HCT116 (cell line): ENCODE results near the gene NAV3. TPM values are rescaled to one million over a fixed set of nuclear protein-coding genes. Genes with fewer than 3 reads are reported as not detected.

ENCODE experiments used
- ATAC-seq: fragments of 200-7000 bp; cut with Tn5 transposase; 2 replicates; pipeline ENCODE4 v1.9.1; 2020; ENCODE audit warnings: mild to moderate bottlenecking, moderate library complexity
- BruUV-seq: library from RNA; stranded (reverse); fragments of 400-500 nt; replicated peaks from 2 replicates; lab custom pipeline; 2021; lab: Mats Ljungman, UMichigan
- CTCF ChIA-PET: fragments of 300-600 bp; sonication (Branson Sonifier 250); formaldehyde crosslinking; loops from one replicate; lab custom pipeline; 2021; ENCODE audit warnings: antibody characterized with exemption; lab: Charles Lee
- POLR2A ChIA-PET: fragments of 300-600, 350-600 bp; sonication (Branson Sonifier 250); formaldehyde crosslinking; loops from one replicate; lab custom pipeline; 2021; ENCODE audit warnings: antibody characterized with exemption; lab: Charles Lee
- RAD21 ChIA-PET, 2 experiments: fragments of 300-600 bp; sonication (Branson Sonifier 250); formaldehyde crosslinking; loops; one replicate each; lab custom pipeline; 2023; ENCODE audit warnings: low total read pairs in 2 of 2; ENCODE audit not compliant: uncharacterized antibody in 2 of 2, unreplicated experiment in 2 of 2, low non-redundant PET in 1 of 2; lab: Charles Lee
- DNase-seq: peaks from one replicate; pipeline ENCODE4 v3.0.0-alpha.2; 2010; ENCODE audit warnings: low read depth, low spot score
- H2AFZ ChIP-seq: fragments of 200-600 bp; shearing (Covaris generic), sonication (generic); 2 replicates; pipeline ENCODE4 v1.6.1; 2017; ENCODE audit warnings: low read depth, mixed run types, mixed read lengths, antibody characterized with exemption, low read length; ENCODE audit not compliant: poor library complexity, severe bottlenecking
- H3K27ac ChIP-seq: 2 replicates; pipeline ENCODE4 v1.5.1; 2012; ENCODE audit warnings: low read depth, low read length
- H3K27me3 ChIP-seq: fragments of 200-600 bp; sonication (generic); 2 replicates; pipeline ENCODE4 v1.6.1; 2016; ENCODE audit warnings: mixed run types, low read length, mixed read lengths; ENCODE audit not compliant: insufficient read depth
- H3K36me3 ChIP-seq, 2 experiments: fragments of 200-500 bp in 1 of 2; fragments of 200-600 bp in 1 of 2; sonication (Bioruptor generic) in 1 of 2; sonication (generic) in 1 of 2; 2 replicates each; pipeline versions ENCODE4 v1.5.1 to v1.6.1; 2014 to 2016; ENCODE audit warnings: low read length in 2 of 2, inconsistent platforms in 1 of 2, mixed read lengths in 1 of 2, mixed run types in 1 of 2; ENCODE audit not compliant: insufficient read depth in 2 of 2, control insufficient read depth in 1 of 2
- H3K4me1 ChIP-seq, 2 experiments: fragments of 200-600 bp in 1 of 2; sonication (generic) in 1 of 2; 2 replicates each; pipeline versions ENCODE4 v1.5.1 to v1.6.1; 2012 to 2017; ENCODE audit warnings: low read length in 2 of 2, inconsistent platforms in 1 of 2, mild to moderate bottlenecking in 1 of 2, mixed read lengths in 1 of 2, mixed run types in 1 of 2, moderate library complexity in 1 of 2; ENCODE audit not compliant: insufficient read depth in 2 of 2, control insufficient read depth in 1 of 2
- H3K4me2 ChIP-seq: fragments of 200-600 bp; sonication (generic); 2 replicates; pipeline ENCODE4 v1.6.1; 2017; ENCODE audit warnings: mixed run types, low read length, mixed read lengths
- H3K4me3 ChIP-seq, 2 experiments: fragments of 200-600 bp in 1 of 2; sonication (generic) in 1 of 2; replicated peaks in 1 of 2; 2 replicates each; pipeline ENCODE4 v1.5.1; 2011 to 2016; ENCODE audit warnings: low read length in 2 of 2, control low read depth in 1 of 2, low read depth in 1 of 2, mild to moderate bottlenecking in 1 of 2, mixed read lengths in 1 of 2, mixed run types in 1 of 2
- H3K79me2 ChIP-seq: fragments of 200-600 bp; sonication (generic); 2 replicates; pipeline ENCODE4 v1.6.1; 2017; ENCODE audit warnings: mild to moderate bottlenecking, mixed run types, low read length, moderate library complexity, mixed read lengths; ENCODE audit not compliant: insufficient read depth
- H3K9ac ChIP-seq: fragments of 200-600 bp; sonication (generic); 2 replicates; pipeline ENCODE4 v1.6.1; 2016; ENCODE audit warnings: low read length, mixed read lengths
- H3K9me2 ChIP-seq: fragments of 200-600 bp; sonication (generic), shearing (Covaris generic); 2 replicates; pipeline ENCODE4 v1.6.1; 2017; ENCODE audit warnings: mixed run types, mild to moderate bottlenecking, moderate library complexity; ENCODE audit not compliant: insufficient read depth
- H3K9me3 ChIP-seq, 2 experiments: fragments of 200-500 bp in 1 of 2; fragments of 200-600 bp in 1 of 2; sonication (Bioruptor generic) in 1 of 2; sonication (generic) in 1 of 2; 2 replicates each; pipeline ENCODE4 v1.6.1; 2014 to 2017; ENCODE audit warnings: low read length in 2 of 2, mixed read lengths in 2 of 2, inconsistent platforms in 1 of 2, low read depth in 1 of 2, mild to moderate bottlenecking in 1 of 2, mixed run types in 1 of 2, moderate library complexity in 1 of 2; ENCODE audit not compliant: control insufficient read depth in 1 of 2, insufficient read depth in 1 of 2
- H4K20me1 ChIP-seq: fragments of 200-600 bp; sonication (generic), shearing (Covaris generic); 2 replicates; pipeline ENCODE4 v1.6.1; 2017; ENCODE audit warnings: mixed run types, mild to moderate bottlenecking, moderate library complexity; ENCODE audit not compliant: insufficient read depth
- ATF3 ChIP-seq: IDR thresholded peaks from 2 replicates; pipeline ENCODE4 v1.6.1; 2012
- CEBPB ChIP-seq: IDR thresholded peaks from 2 replicates; pipeline ENCODE4 v1.6.1; 2012; ENCODE audit warnings: low read depth
- EGR1 ChIP-seq: IDR thresholded peaks from 2 replicates; pipeline ENCODE4 v1.6.1; 2012; ENCODE audit warnings: low read depth
- ELF1 ChIP-seq: IDR thresholded peaks from 2 replicates; pipeline ENCODE4 v1.6.1; 2012; ENCODE audit warnings: low read depth, borderline replicate concordance
- EZH2 ChIP-seq: fragments of 200-600 bp; sonication (generic); IDR thresholded peaks from 2 replicates; pipeline ENCODE4 v1.6.1; 2017; ENCODE audit warnings: antibody characterized with exemption, mixed run types
- EZH2phosphoT487 ChIP-seq: fragments of 200-600 bp; IDR thresholded peaks from 2 replicates; pipeline ENCODE4 v1.6.1; 2018; ENCODE audit warnings: antibody characterized with exemption, borderline replicate concordance
- MAX ChIP-seq: IDR thresholded peaks from 2 replicates; pipeline ENCODE4 v1.6.1; 2012
- POLR2A ChIP-seq: IDR thresholded peaks from 2 replicates; pipeline ENCODE4 v1.7.0; 2011; ENCODE audit warnings: borderline replicate concordance; ENCODE audit not compliant: insufficient read depth, insufficient read length; ENCODE audit errors: extremely low read depth
- POLR2AphosphoS5 ChIP-seq: IDR thresholded peaks from 2 replicates; pipeline ENCODE4 v1.6.1; 2011; ENCODE audit warnings: mild to moderate bottlenecking, low read depth, low read length, moderate library complexity
- RAD21 ChIP-seq: IDR thresholded peaks from 2 replicates; pipeline ENCODE4 v1.6.1; 2012; ENCODE audit warnings: low read depth, mild to moderate bottlenecking
- REST ChIP-seq: IDR thresholded peaks from 2 replicates; pipeline ENCODE4 v1.6.1; 2012; ENCODE audit warnings: low read depth
- SIN3A ChIP-seq: IDR thresholded peaks from 2 replicates; pipeline ENCODE4 v1.6.1; 2012; ENCODE audit warnings: low read depth
- SP1 ChIP-seq: IDR thresholded peaks from 2 replicates; pipeline ENCODE4 v1.6.1; 2012; ENCODE audit warnings: low read depth
- SRF ChIP-seq: IDR thresholded peaks from 2 replicates; pipeline ENCODE4 v1.6.1; 2012; ENCODE audit warnings: low read depth
- TCF7L2 ChIP-seq: IDR thresholded peaks from 2 replicates; pipeline ENCODE4 v1.7.0; 2011; ENCODE audit warnings: borderline replicate concordance, inconsistent platforms; ENCODE audit not compliant: insufficient read depth, insufficient read length; ENCODE audit errors: extremely low read depth
- YY1 ChIP-seq: IDR thresholded peaks from 2 replicates; pipeline ENCODE4 v1.6.1; 2011; ENCODE audit warnings: low read length, low read depth, moderate library complexity, mild to moderate bottlenecking; ENCODE audit not compliant: insufficient replicate concordance; ENCODE audit errors: extremely low read depth
- ZFX ChIP-seq: fragments of 450-650 bp; IDR thresholded peaks from 2 replicates; pipeline ENCODE4 v1.6.1; 2017
- ZNF274 ChIP-seq: fragments of 200-500 bp; sonication (Bioruptor generic); IDR thresholded peaks from 2 replicates; pipeline ENCODE4 v1.6.1; 2014; ENCODE audit warnings: mild to moderate bottlenecking, low read depth, low read length, inconsistent platforms
- intact Hi-C: fragments of 100-400 bp; cut with micrococcal nuclease; formaldehyde crosslinking; loops from 2 replicates; pipeline ENCODE4 v1.10.0; 2022
- total RNA-seq: library from RNA; stranded (reverse); gene quantifications from one replicate; pipeline ENCODE4 v1.2.1, GENCODE V29; 2021; ENCODE audit not compliant: unreplicated experiment

NAV3 gene
- total RNA-seq, 1 experiment from 2014 or later = 7.8 TPM

GRCh38 chr12:77992760-77993159 lies 162.1 kb downstream of the NAV3 start:
- Histone ChIP-seq H2AFZ (no peak overlapping the region), H3K4me2 (no peak overlapping the region), H3K9ac (no peak overlapping the region), H4K20me1 (no peaks in the 10 kb centered on the region; the same call in 1 of the 2 replicates), H3K27ac (no peak overlapping the region), H3K4me1 (peaks cover 0 to 17% of the 10 kb centered on the region in 2 experiments; a peak in 2 of 4 replicates), H3K9me3 (no peaks in the 10 kb centered on the region), H3K79me2 (no peaks in the 10 kb centered on the region), H3K36me3 (no peaks in the 10 kb centered on the region), H3K4me3 (no peak overlapping the region), H3K27me3 (no peaks in the 10 kb centered on the region), H3K9me2 (no peaks in the 10 kb centered on the region)
- no TSS peak for BruUV-seq
- intact Hi-C loops = no loop called here
- ChIA-PET POLR2A (no interaction called here), CTCF (no interaction called here), RAD21 (no interaction called here)
- DNase-seq = no peak
- TF ChIP-seq ATF3 = no peak
- no peak for TF ChIP-seq SIN3A
- no peak for TF ChIP-seq YY1
- no peak for TF ChIP-seq TCF7L2
- no peak for TF ChIP-seq MAX
- TF ChIP-seq SP1 = no peak
- TF ChIP-seq RAD21 = no peak
- no peak for TF ChIP-seq EZH2
- no peak for TF ChIP-seq POLR2AphosphoS5
- TF ChIP-seq CEBPB = no peak
- no peak for TF ChIP-seq ELF1
- TF ChIP-seq ZFX = no peak
- TF ChIP-seq EZH2phosphoT487 = no peak
- TF ChIP-seq REST = no peak
- TF ChIP-seq SRF = no peak
- no peak for TF ChIP-seq ZNF274
- TF ChIP-seq POLR2A = no peak
- TF ChIP-seq EGR1 = no peak
- ATAC-seq = no peak
